Measurements from ENCODE around the gene NCF4. TPM values are rescaled to one million over a fixed set of nuclear protein-coding genes. Genes with fewer than 3 reads are reported as not detected.

NCF4 gene
- total RNA-seq, 2 experiments from 2014 or later = 59.9 to 60.1 TPM

DNA sequence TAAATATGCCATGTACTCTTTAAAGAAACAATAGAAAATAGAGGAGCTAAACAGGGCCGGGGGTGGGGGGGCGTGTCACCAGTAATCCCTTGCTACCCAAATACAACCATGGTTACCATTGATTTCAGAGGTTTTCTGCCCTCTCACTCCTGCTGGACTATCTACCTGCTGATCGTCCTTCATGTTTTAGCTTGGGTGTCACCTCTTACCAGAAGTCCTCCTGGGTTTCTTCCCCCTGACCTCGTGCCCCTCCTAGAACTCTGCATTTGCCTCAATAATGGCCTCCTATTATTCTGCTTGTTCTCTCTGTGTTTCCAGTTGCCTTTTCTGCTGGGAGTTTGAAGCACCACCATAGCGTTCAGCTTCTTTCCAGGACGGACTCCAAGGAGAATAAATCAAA lies 34.5 kb upstream of the NCF4 start:
- Mint-ChIP-seq H3K36me3 (ENCODE audit: low read depth) (no peaks in the 10 kb centered on the region), H3K27ac (no peak overlapping the region), H3K4me3 (no peak overlapping the region), H3K4me1 (peaks cover 12% of the 10 kb centered on the region), H3K9me3 (no peaks in the 10 kb centered on the region), H3K27me3 (peaks cover 12% of the 10 kb centered on the region)
- ChIA-PET POLR2A (no interaction called here), CTCF (no interaction called here)
- DNase-seq = no peak

DNA sequence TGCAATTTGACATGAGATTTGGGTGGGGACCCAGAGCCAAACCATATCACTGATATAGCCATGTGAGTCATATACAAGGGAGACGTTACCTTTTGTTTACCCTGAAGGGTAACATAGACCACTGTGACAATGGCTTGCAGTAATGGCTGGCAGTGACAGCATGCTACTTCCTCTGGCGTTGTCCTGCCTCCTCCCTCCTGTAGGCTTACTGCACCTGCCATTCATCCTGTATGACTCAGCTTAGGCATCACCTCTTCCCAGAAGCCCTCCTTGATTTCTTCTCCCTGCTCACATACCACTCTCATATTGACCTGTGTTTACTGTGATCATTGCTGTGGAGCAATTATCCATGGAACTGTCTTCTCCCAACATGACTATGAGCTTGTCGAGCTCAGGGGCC lies 32.0 kb upstream of the NCF4 start:
- POLR2A ChIA-PET = no interaction called here
- DNase-seq = peak; percentile 20
- Mint-ChIP-seq H3K4me3 (no peak overlapping the region), H3K4me1 (peaks cover 12% of the 10 kb centered on the region), H3K27me3 (peaks cover 26% of the 10 kb centered on the region), H3K36me3 (ENCODE audit: low read depth) (no peaks in the 10 kb centered on the region), H3K27ac (no peak overlapping the region), H3K9me3 (no peaks in the 10 kb centered on the region)
- CTCF ChIA-PET = no interaction called here

DNA sequence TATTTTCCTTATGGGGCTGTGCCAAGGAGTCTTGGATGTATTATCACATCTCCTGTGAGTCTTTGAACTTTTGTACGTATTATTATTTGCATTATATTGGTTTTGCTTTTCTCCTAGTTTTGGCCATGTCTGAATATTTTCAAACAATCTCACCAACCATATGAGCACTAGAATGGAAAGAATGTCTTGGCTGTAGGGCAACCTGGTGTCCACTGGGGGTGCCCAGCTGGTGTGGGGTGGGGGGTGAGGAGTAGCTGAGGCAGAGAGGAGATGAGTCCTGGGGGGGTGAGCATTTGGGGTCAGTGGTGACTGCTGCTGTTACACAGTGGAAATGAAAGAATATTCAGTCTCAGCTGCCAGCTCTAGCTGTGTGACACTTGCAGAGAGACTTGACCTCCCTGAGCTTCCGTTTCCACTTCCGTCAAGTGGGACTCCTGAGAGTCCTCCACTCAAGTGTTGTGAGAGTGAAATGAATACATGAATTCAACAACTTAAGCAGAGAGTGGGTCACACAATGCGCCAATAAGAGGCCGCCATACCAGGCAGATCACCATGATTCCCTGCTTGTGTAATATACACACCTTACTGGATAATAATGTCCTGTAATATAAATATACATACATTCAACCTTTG lies 31.3 kb upstream of the NCF4 start:
- no peaks in the 10 kb centered on the region for H3K9me3 Mint-ChIP-seq
- peaks cover 12% of the 10 kb centered on the region for H3K4me1 Mint-ChIP-seq
- peaks cover 28% of the 10 kb centered on the region for H3K27me3 Mint-ChIP-seq
- H3K36me3 Mint-ChIP-seq (ENCODE audit: low read depth) = no peaks in the 10 kb centered on the region
- no peak for DNase-seq
- ChIA-PET CTCF (no interaction called here), POLR2A (no interaction called here)
- no peak overlapping the region for H3K27ac Mint-ChIP-seq
- H3K4me3 Mint-ChIP-seq = no peak overlapping the region

DNA sequence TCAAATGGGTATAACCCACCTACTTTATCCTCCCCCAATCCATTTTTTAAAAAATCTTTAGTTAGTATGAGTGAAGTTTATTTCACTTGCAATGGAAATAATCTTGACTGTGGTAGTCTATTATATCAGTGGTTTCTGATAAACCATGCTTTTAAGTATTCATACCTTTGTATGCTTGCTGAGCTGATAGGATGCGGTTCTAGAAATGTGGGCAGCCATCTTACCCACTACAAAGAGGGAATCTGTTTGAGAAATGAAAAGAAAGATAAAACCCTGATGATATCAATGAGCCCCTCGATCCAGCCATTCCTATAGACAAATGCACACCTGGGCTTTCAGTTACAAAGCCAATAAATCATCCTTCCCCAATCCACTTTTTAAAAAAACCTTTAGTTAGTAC lies 30.2 kb upstream of the NCF4 start:
- Mint-ChIP-seq H3K4me1 (peaks cover 12% of the 10 kb centered on the region), H3K27me3 (peaks cover 26% of the 10 kb centered on the region), H3K9me3 (no peaks in the 10 kb centered on the region), H3K4me3 (no peak overlapping the region), H3K36me3 (ENCODE audit: low read depth) (no peaks in the 10 kb centered on the region), H3K27ac (no peak overlapping the region)
- DNase-seq = no peak
- ChIA-PET POLR2A (no interaction called here), CTCF (no interaction called here)

DNA sequence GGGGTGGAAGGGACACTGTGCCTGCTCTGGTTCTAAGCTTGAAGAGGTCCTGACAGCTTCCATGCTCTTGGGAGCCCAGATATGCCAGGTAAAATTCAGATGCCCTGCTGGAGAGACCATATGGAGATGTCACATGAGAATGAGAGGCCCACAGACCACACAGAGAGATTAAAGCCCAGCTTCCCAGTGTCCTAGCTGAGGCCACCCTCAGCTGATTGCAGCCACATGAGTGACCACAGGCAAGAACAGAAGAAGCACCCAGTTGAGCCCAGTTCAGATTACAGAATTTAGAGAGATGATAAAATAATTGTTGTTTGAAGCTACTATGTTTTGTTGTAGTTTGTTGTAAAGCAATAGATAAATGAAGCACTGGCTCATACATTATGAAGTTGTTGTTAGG lies 29.6 kb upstream of the NCF4 start:
- POLR2A ChIA-PET = no interaction called here
- Mint-ChIP-seq H3K9me3 (no peaks in the 10 kb centered on the region), H3K27me3 (peaks cover 32% of the 10 kb centered on the region), H3K4me3 (no peak overlapping the region), H3K36me3 (ENCODE audit: low read depth) (no peaks in the 10 kb centered on the region), H3K4me1 (peaks cover 12% of the 10 kb centered on the region), H3K27ac (no peak overlapping the region)
- DNase-seq = no peak
- CTCF ChIA-PET = no interaction called here

DNA sequence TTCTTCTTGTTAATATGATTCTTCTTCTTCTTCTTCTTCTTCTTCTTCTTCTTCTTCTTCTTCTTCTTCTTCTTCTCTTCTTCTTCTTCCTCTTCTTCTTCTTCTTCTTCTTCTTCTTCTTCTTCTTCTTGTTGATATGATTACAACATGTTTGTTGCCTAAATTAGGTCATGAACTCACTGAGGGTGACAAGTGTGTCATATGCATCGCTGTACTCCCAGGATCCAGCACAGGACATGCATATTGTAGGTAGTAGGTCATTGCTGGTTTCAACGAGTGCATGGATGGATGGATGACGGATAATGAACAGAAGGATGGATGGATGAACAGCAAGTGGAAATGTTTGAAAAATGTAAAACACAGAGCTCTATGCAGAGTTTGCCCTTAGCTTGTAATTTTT lies 29.1 kb upstream of the NCF4 start:
- H3K4me3 Mint-ChIP-seq = no peak overlapping the region
- no peak overlapping the region for H3K27ac Mint-ChIP-seq
- DNase-seq = no peak
- peaks cover 12% of the 10 kb centered on the region for H3K4me1 Mint-ChIP-seq
- H3K36me3 Mint-ChIP-seq (ENCODE audit: low read depth) = no peaks in the 10 kb centered on the region
- H3K27me3 Mint-ChIP-seq = peaks cover 32% of the 10 kb centered on the region
- ChIA-PET CTCF (no interaction called here), POLR2A (interaction anchor here (0.6 to 0.8 kb wide), 2 partner anchors 56 to 571 kb away, joined by 3 to 4 read pairs; no protein-coding TSS in a partner anchor)
- no peaks in the 10 kb centered on the region for H3K9me3 Mint-ChIP-seq

DNA sequence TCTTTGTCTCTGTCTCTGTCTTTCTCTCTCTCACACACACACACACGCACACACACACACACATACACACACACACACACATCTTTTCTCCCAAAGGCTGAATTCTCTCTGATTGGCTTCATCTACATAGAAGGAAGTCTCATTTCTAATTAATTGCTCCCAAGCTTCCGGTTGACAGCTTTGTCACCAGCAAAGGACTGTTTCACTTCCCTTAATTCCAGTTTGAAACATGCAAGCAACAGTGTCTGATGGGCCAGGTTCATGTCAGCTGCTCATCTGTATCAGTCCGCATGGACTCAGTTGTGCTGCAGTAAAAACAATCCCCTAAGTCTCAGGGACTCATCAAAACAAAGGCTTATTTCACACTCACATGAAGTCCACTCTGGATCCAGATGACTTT lies 27.7 kb upstream of the NCF4 start:
- POLR2A ChIA-PET = no interaction called here
- peaks cover 5% of the 10 kb centered on the region for H3K36me3 Mint-ChIP-seq (ENCODE audit: low read depth)
- H3K4me3 Mint-ChIP-seq = no peak overlapping the region
- CTCF ChIA-PET = no interaction called here
- peaks cover 31% of the 10 kb centered on the region for H3K27me3 Mint-ChIP-seq
- peaks cover 12% of the 10 kb centered on the region for H3K4me1 Mint-ChIP-seq
- H3K9me3 Mint-ChIP-seq = no peaks in the 10 kb centered on the region
- no peak for DNase-seq
- no peak overlapping the region for H3K27ac Mint-ChIP-seq

DNA sequence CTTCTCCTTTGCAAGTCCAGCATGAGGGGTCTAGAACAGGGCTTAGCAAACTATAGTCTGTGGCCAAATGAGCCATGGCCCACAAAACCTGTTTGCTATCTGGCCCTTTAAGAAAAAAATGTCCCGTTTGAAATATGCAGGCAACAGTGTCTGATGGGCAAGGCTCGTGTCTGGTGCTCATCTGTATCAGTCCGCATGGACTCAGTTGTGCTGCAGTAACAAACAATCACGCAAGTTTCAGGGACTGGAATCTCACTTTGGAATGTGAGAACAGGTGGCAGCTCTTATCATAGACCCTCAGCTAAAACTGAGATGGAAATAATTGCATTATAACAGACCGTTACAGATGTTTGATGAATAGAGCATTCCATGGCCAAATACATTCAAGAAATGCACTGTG lies 24.9 kb upstream of the NCF4 start:
- no peaks in the 10 kb centered on the region for H3K4me1 Mint-ChIP-seq
- H3K27me3 Mint-ChIP-seq = peaks cover 39% of the 10 kb centered on the region
- no peak overlapping the region for H3K27ac Mint-ChIP-seq
- no peak for DNase-seq
- ChIA-PET CTCF (interaction anchor here (0.7 kb wide), 1 partner anchor 17 kb away, joined by 3 read pairs; no protein-coding TSS in a partner anchor), POLR2A (no interaction called here)
- peaks cover 5% of the 10 kb centered on the region for H3K36me3 Mint-ChIP-seq (ENCODE audit: low read depth)
- H3K4me3 Mint-ChIP-seq = no peak overlapping the region
- H3K9me3 Mint-ChIP-seq = peaks cover 4% of the 10 kb centered on the region

DNA sequence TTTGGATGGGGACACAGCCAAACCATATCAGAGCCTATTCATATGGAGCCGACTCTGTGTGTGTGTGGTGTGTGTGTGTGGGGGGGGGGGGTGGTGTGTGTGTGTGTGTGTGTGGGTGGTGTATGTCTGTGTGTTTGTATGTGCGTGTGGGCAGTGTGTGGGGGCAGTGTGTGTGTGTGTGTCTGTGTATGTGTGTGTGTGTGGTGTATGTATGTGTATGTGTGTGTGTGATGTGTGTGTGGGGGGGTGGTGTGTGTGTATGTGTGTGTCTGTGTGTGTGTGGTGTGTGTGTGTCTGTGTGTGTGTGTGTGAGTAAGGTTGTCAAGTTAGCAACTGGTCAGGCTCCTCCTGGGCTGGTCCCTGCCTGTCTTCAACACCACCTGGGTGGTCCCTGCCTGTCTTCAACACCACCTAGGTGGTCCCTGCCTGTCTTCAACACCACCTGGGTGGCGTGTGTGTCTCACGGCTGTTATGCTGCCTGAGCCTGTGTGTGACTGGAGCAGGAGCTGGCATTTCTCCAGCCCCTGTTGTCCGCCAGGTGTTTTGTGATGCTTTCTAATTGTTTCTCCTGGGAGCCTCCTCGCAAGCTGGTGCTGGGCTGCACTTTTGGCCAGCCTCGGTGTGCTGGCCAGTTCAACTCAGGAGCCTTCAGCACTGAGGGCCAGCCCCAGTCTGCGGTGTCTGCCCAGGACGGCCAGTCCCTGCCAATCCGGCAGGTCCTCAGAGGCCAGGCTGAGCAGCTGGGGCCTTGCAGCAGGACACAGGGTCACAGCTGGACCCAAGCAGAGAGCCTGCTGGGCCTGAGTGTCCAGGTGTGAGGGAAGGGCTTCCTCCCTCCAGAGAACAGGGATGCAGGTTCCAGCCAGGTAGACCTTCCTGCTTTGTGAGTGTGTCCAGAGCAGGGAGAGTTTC lies 22.4 kb upstream of the NCF4 start:
- Mint-ChIP-seq H3K36me3 (ENCODE audit: low read depth) (peaks cover 5% of the 10 kb centered on the region), H3K4me3 (no peak overlapping the region), H3K4me1 (no peaks in the 10 kb centered on the region), H3K27me3 (peaks cover 40% of the 10 kb centered on the region), H3K9me3 (peaks cover 4% of the 10 kb centered on the region), H3K27ac (no peak overlapping the region)
- DNase-seq = no peak
- CTCF ChIA-PET = no interaction called here
- POLR2A ChIA-PET = no interaction called here

DNA sequence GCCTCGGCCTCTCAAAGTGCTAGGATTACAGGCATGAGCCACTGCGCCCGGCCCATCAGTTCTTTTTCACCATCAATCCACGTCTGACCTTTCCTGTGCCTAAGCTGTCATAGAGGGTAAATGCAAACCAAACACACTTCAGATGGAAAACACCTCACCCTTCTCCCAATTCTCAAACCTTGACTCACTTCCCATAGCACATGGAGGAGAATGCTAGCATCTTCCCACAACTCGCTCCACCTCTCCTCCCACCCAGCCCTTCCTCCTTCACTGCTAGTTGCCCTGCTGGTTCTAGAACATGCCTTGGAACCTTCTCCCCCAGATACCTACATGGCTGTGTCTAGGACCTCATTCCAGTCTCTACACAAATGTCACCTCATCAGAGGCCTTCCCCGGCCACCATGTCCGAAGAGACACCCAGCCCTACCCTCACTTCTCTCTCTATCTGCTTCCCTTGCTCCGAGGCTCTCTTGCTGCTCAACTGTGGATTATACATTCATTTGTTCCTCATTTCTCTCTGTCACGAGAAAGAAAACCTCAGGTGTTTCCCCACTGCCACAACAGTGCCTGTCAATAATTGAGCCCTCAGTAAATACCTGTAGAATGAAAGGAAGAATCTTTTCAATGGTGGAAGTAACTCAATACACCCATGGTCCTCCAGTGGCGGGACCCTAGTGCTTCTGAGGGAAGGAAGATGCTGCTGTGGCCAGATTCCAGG lies 21.3 kb upstream of the NCF4 start:
- Mint-ChIP-seq H3K27ac (no peak overlapping the region), H3K4me1 (no peaks in the 10 kb centered on the region), H3K36me3 (ENCODE audit: low read depth) (peaks cover 5% of the 10 kb centered on the region), H3K27me3 (peaks cover 48% of the 10 kb centered on the region), H3K4me3 (no peak overlapping the region), H3K9me3 (peaks cover 4% of the 10 kb centered on the region)
- DNase-seq = no peak
- CTCF ChIA-PET = interaction anchor here (1.4 kb wide), 1 partner anchor 17 kb away, joined by 3 read pairs; no protein-coding TSS in a partner anchor
- POLR2A ChIA-PET = no interaction called here

DNA sequence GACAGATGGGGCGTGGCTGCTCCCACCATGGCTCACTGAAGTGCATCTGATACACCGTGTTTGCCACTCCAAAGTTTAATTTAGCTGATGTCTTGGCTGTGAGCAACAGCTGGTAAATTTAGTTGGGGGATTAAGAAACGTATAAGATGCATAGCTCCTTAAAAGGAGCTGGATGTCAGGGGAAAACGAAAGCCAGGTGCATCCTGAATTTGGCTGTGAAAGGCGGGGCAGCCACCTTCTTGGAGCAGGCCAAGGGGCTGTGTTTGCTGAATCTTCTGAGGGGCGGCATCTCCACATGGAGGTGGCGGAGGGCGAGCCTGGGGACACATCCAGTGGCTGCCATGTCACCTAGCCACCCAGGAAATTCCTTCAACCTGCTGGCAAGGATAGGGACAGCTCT lies 20.7 kb upstream of the NCF4 start:
- CTCF ChIA-PET = interaction anchor here (1.4 kb wide), 1 partner anchor 16 kb away, joined by 3 read pairs; no protein-coding TSS in a partner anchor
- no peak for DNase-seq
- POLR2A ChIA-PET = no interaction called here
- Mint-ChIP-seq H3K36me3 (ENCODE audit: low read depth) (peaks cover 5% of the 10 kb centered on the region), H3K9me3 (peaks cover 4% of the 10 kb centered on the region), H3K27ac (no peak overlapping the region), H3K4me1 (no peaks in the 10 kb centered on the region), H3K4me3 (no peak overlapping the region), H3K27me3 (peaks cover 53% of the 10 kb centered on the region)

DNA sequence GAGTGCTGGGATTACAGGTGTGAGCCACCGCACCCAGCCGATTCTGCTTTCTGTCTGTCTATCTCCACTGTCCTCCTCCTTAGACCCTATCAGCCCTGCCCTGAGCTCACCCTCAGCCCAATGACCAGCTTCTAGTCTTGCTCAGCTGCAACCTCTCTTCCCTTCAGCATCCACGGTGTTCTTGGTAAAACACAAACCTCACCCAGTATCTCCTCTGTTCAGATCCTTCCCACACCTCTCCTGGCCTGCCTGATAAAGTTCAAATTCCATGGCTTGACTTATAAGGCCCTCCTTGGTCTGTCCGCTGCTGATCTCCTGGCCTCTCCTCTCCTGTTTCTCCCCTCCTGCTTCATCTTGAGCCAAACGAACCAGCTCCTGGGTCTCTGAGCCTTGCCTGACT lies 14.5 kb upstream of the NCF4 start:
- H3K4me3 Mint-ChIP-seq = no peak overlapping the region
- no peaks in the 10 kb centered on the region for H3K4me1 Mint-ChIP-seq
- peaks cover 57% of the 10 kb centered on the region for H3K27me3 Mint-ChIP-seq
- no peak for DNase-seq
- no peak overlapping the region for H3K27ac Mint-ChIP-seq
- CTCF ChIA-PET = interaction anchor here (2.1 kb wide), 1 partner anchor 10 kb away, joined by 6 read pairs; no protein-coding TSS in a partner anchor
- no peaks in the 10 kb centered on the region for H3K9me3 Mint-ChIP-seq
- POLR2A ChIA-PET = no interaction called here
- no peaks in the 10 kb centered on the region for H3K36me3 Mint-ChIP-seq (ENCODE audit: low read depth)

DNA sequence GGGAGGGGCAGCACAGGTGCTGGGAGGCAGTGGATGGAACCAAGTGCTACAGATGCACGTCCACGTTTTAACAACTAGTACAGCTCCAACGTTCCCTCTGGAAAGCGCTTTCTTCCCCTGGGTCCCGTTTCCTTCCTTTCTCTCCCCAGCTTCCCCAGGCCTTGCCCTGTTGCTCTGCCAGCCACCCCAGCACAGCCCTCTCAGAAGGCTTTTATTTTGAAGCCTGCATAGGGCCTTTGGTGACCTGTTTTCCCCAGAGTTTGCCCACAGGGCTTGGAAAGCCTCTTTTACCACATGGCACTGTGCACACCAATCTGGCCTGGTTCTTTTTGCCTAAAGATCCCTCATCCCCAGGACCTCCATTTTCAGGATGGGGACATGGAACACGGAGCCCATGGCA lies 13.9 kb upstream of the NCF4 start:
- no peak for DNase-seq
- POLR2A ChIA-PET = interaction anchor here (1.0 kb wide), 1 partner anchor 15 kb away, joined by 3 read pairs; no protein-coding TSS in a partner anchor
- Mint-ChIP-seq H3K4me1 (no peaks in the 10 kb centered on the region), H3K27ac (no peak overlapping the region), H3K27me3 (peaks cover 51% of the 10 kb centered on the region), H3K4me3 (no peak overlapping the region), H3K36me3 (ENCODE audit: low read depth) (no peaks in the 10 kb centered on the region), H3K9me3 (no peaks in the 10 kb centered on the region)
- CTCF ChIA-PET = interaction anchor here (2.1 kb wide), 1 partner anchor 9 kb away, joined by 6 read pairs; no protein-coding TSS in a partner anchor

Measured in activated CD4-positive, alpha-beta memory T cell treated with anti-CD3 and anti-CD28 coated beads, Interleukin-2, amount 10 ng/mL, durations not matched to agents 7 days and 5 days (primary cell).